HCT116 (cell line): ENCODE data around the gene NOL3. TPM values are rescaled to one million over a fixed set of nuclear protein-coding genes. Genes with fewer than 3 reads are reported as not detected.

ENCODE experiments used
- ATAC-seq: fragments of 200-7000 bp; cut with Tn5 transposase; 2 replicates; pipeline ENCODE4 v1.9.1; 2020; ENCODE audit warnings: mild to moderate bottlenecking, moderate library complexity
- BruUV-seq: library from RNA; stranded (reverse); fragments of 400-500 nt; replicated peaks from 2 replicates; lab custom pipeline; 2021; lab: Mats Ljungman, UMichigan
- CTCF ChIA-PET: fragments of 300-600 bp; sonication (Branson Sonifier 250); formaldehyde crosslinking; loops from one replicate; lab custom pipeline; 2021; ENCODE audit warnings: antibody characterized with exemption; lab: Charles Lee
- POLR2A ChIA-PET: fragments of 300-600, 350-600 bp; sonication (Branson Sonifier 250); formaldehyde crosslinking; loops from one replicate; lab custom pipeline; 2021; ENCODE audit warnings: antibody characterized with exemption; lab: Charles Lee
- RAD21 ChIA-PET, 2 experiments: fragments of 300-600 bp; sonication (Branson Sonifier 250); formaldehyde crosslinking; loops; one replicate each; lab custom pipeline; 2023; ENCODE audit warnings: low total read pairs in 2 of 2; ENCODE audit not compliant: uncharacterized antibody in 2 of 2, unreplicated experiment in 2 of 2, low non-redundant PET in 1 of 2; lab: Charles Lee
- DNase-seq: peaks from one replicate; pipeline ENCODE4 v3.0.0-alpha.2; 2010; ENCODE audit warnings: low read depth, low spot score
- H2AFZ ChIP-seq: fragments of 200-600 bp; shearing (Covaris generic), sonication (generic); 2 replicates; pipeline ENCODE4 v1.6.1; 2017; ENCODE audit warnings: low read depth, mixed run types, mixed read lengths, antibody characterized with exemption, low read length; ENCODE audit not compliant: poor library complexity, severe bottlenecking
- H3K27ac ChIP-seq: 2 replicates; pipeline ENCODE4 v1.5.1; 2012; ENCODE audit warnings: low read depth, low read length
- H3K27me3 ChIP-seq: fragments of 200-600 bp; sonication (generic); 2 replicates; pipeline ENCODE4 v1.6.1; 2016; ENCODE audit warnings: mixed run types, low read length, mixed read lengths; ENCODE audit not compliant: insufficient read depth
- H3K36me3 ChIP-seq, 2 experiments: fragments of 200-500 bp in 1 of 2; fragments of 200-600 bp in 1 of 2; sonication (Bioruptor generic) in 1 of 2; sonication (generic) in 1 of 2; 2 replicates each; pipeline versions ENCODE4 v1.5.1 to v1.6.1; 2014 to 2016; ENCODE audit warnings: low read length in 2 of 2, inconsistent platforms in 1 of 2, mixed read lengths in 1 of 2, mixed run types in 1 of 2; ENCODE audit not compliant: insufficient read depth in 2 of 2, control insufficient read depth in 1 of 2
- H3K4me1 ChIP-seq, 2 experiments: fragments of 200-600 bp in 1 of 2; sonication (generic) in 1 of 2; 2 replicates each; pipeline versions ENCODE4 v1.5.1 to v1.6.1; 2012 to 2017; ENCODE audit warnings: low read length in 2 of 2, inconsistent platforms in 1 of 2, mild to moderate bottlenecking in 1 of 2, mixed read lengths in 1 of 2, mixed run types in 1 of 2, moderate library complexity in 1 of 2; ENCODE audit not compliant: insufficient read depth in 2 of 2, control insufficient read depth in 1 of 2
- H3K4me2 ChIP-seq: fragments of 200-600 bp; sonication (generic); 2 replicates; pipeline ENCODE4 v1.6.1; 2017; ENCODE audit warnings: mixed run types, low read length, mixed read lengths
- H3K4me3 ChIP-seq, 2 experiments: fragments of 200-600 bp in 1 of 2; sonication (generic) in 1 of 2; replicated peaks in 1 of 2; 2 replicates each; pipeline ENCODE4 v1.5.1; 2011 to 2016; ENCODE audit warnings: low read length in 2 of 2, control low read depth in 1 of 2, low read depth in 1 of 2, mild to moderate bottlenecking in 1 of 2, mixed read lengths in 1 of 2, mixed run types in 1 of 2
- H3K79me2 ChIP-seq: fragments of 200-600 bp; sonication (generic); 2 replicates; pipeline ENCODE4 v1.6.1; 2017; ENCODE audit warnings: mild to moderate bottlenecking, mixed run types, low read length, moderate library complexity, mixed read lengths; ENCODE audit not compliant: insufficient read depth
- H3K9ac ChIP-seq: fragments of 200-600 bp; sonication (generic); 2 replicates; pipeline ENCODE4 v1.6.1; 2016; ENCODE audit warnings: low read length, mixed read lengths
- H3K9me2 ChIP-seq: fragments of 200-600 bp; sonication (generic), shearing (Covaris generic); 2 replicates; pipeline ENCODE4 v1.6.1; 2017; ENCODE audit warnings: mixed run types, mild to moderate bottlenecking, moderate library complexity; ENCODE audit not compliant: insufficient read depth
- H3K9me3 ChIP-seq, 2 experiments: fragments of 200-500 bp in 1 of 2; fragments of 200-600 bp in 1 of 2; sonication (Bioruptor generic) in 1 of 2; sonication (generic) in 1 of 2; 2 replicates each; pipeline ENCODE4 v1.6.1; 2014 to 2017; ENCODE audit warnings: low read length in 2 of 2, mixed read lengths in 2 of 2, inconsistent platforms in 1 of 2, low read depth in 1 of 2, mild to moderate bottlenecking in 1 of 2, mixed run types in 1 of 2, moderate library complexity in 1 of 2; ENCODE audit not compliant: control insufficient read depth in 1 of 2, insufficient read depth in 1 of 2
- H4K20me1 ChIP-seq: fragments of 200-600 bp; sonication (generic), shearing (Covaris generic); 2 replicates; pipeline ENCODE4 v1.6.1; 2017; ENCODE audit warnings: mixed run types, mild to moderate bottlenecking, moderate library complexity; ENCODE audit not compliant: insufficient read depth
- CBX3 ChIP-seq: IDR thresholded peaks from 2 replicates; pipeline ENCODE4 v1.6.1; 2012; ENCODE audit warnings: low read depth
- EGR1 ChIP-seq: IDR thresholded peaks from 2 replicates; pipeline ENCODE4 v1.6.1; 2012; ENCODE audit warnings: low read depth
- ELF1 ChIP-seq: IDR thresholded peaks from 2 replicates; pipeline ENCODE4 v1.6.1; 2012; ENCODE audit warnings: low read depth, borderline replicate concordance
- POLR2A ChIP-seq: IDR thresholded peaks from 2 replicates; pipeline ENCODE4 v1.7.0; 2011; ENCODE audit warnings: borderline replicate concordance; ENCODE audit not compliant: insufficient read depth, insufficient read length; ENCODE audit errors: extremely low read depth
- SIN3A ChIP-seq: IDR thresholded peaks from 2 replicates; pipeline ENCODE4 v1.6.1; 2012; ENCODE audit warnings: low read depth
- SRF ChIP-seq: IDR thresholded peaks from 2 replicates; pipeline ENCODE4 v1.6.1; 2012; ENCODE audit warnings: low read depth
- ZFX ChIP-seq: fragments of 450-650 bp; IDR thresholded peaks from 2 replicates; pipeline ENCODE4 v1.6.1; 2017
- ZNF274 ChIP-seq: fragments of 200-500 bp; sonication (Bioruptor generic); IDR thresholded peaks from 2 replicates; pipeline ENCODE4 v1.6.1; 2014; ENCODE audit warnings: mild to moderate bottlenecking, low read depth, low read length, inconsistent platforms
- intact Hi-C: fragments of 100-400 bp; cut with micrococcal nuclease; formaldehyde crosslinking; loops from 2 replicates; pipeline ENCODE4 v1.10.0; 2022
- total RNA-seq: library from RNA; stranded (reverse); gene quantifications from one replicate; pipeline ENCODE4 v1.2.1, GENCODE V29; 2021; ENCODE audit not compliant: unreplicated experiment
- TF ChIP-seq, protein P1 (sequence below): IDR thresholded peaks from 2 replicates; pipeline ENCODE4 v1.6.1; 2012
- TF ChIP-seq, protein P2 (sequence below): IDR thresholded peaks from 2 replicates; pipeline ENCODE4 v1.6.1; 2012
- TF ChIP-seq, protein P3 (sequence below), 3 experiments: fragments of 200-600 bp in 1 of 3; sonication (generic) in 1 of 3; IDR thresholded peaks in 2 of 3; conservative IDR thresholded peaks in 1 of 3; 2 replicates each; pipeline ENCODE4 v1.5.1; 2012 to 2017; ENCODE audit warnings: low read depth in 2 of 3, low read length in 2 of 3, antibody characterized with exemption in 1 of 3, borderline replicate concordance in 1 of 3, control low read depth in 1 of 3, mild to moderate bottlenecking in 1 of 3, mixed read lengths in 1 of 3, mixed run types in 1 of 3, moderate library complexity in 1 of 3; ENCODE audit not compliant: insufficient read depth in 1 of 3
- TF ChIP-seq, protein P4 (sequence below): IDR thresholded peaks from 2 replicates; pipeline ENCODE4 v1.6.1; 2012; ENCODE audit warnings: low read depth

Gene NOL3
- total RNA-seq, 1 experiment from 2014 or later: 54.0 TPM

DNA sequence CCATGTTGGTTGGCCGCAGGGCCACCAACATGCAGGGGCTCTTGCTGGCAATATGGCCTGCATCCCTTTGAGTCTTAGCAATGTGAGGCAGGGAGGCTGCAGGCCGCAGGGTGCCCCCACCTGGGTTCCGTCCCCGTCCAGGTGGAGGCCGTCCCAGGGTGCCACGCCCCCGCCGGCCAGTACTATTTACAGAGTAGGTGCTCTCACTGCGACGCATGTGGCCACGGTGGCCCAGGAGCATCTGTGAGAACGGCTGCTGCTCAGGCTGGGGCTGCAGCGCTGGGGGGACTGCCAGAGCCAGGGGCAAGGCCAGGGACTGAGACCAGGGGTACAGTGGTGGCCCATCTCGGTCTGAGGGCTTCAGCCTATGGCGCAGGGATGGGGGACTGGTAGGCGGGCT, 9.8 kb downstream of the NOL3 start:
- Histone ChIP-seq H2AFZ (no peak overlapping the region), H3K9me3 (no peaks in the 10 kb centered on the region), H3K27me3 (no peaks in the 10 kb centered on the region), H4K20me1 (no peaks in the 10 kb centered on the region), H3K27ac (peak overlapping the region; percentile 95; the same call in 1 of the 2 replicates), H3K4me2 (no peak overlapping the region), H3K79me2 (peaks cover 11% of the 10 kb centered on the region), H3K36me3 (0 out of 4 replicates have a peak, but pooled peaks cover 0 to 3% of the 10 kb centered on the region in 2 experiments), H3K9ac (no peak overlapping the region), H3K9me2 (no peaks in the 10 kb centered on the region), H3K4me1 (peaks cover 40 to 69% of the 10 kb centered on the region in 2 experiments), H3K4me3 (no peak overlapping the region)
- no TSS peak for BruUV-seq
- ChIA-PET CTCF (interaction anchor here (1.0 to 3.4 kb wide), 3 partner anchors 12 to 159 kb away, joined by 3 to 14 read pairs (median 3); partner anchors contain the start of genes E2F4 and ELMO3), POLR2A (no interaction called here), RAD21 (no interaction called here)
- no peak for ATAC-seq
- DNase-seq: no peak
- TF ChIP-seq, protein P1, sequence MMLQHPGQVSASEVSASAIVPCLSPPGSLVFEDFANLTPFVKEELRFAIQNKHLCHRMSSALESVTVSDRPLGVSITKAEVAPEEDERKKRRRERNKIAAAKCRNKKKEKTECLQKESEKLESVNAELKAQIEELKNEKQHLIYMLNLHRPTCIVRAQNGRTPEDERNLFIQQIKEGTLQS: no peak
- TF ChIP-seq, protein P2, sequence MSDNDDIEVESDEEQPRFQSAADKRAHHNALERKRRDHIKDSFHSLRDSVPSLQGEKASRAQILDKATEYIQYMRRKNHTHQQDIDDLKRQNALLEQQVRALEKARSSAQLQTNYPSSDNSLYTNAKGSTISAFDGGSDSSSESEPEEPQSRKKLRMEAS: no peak
- no peak for TF ChIP-seq SIN3A
- TF ChIP-seq, protein P3, sequence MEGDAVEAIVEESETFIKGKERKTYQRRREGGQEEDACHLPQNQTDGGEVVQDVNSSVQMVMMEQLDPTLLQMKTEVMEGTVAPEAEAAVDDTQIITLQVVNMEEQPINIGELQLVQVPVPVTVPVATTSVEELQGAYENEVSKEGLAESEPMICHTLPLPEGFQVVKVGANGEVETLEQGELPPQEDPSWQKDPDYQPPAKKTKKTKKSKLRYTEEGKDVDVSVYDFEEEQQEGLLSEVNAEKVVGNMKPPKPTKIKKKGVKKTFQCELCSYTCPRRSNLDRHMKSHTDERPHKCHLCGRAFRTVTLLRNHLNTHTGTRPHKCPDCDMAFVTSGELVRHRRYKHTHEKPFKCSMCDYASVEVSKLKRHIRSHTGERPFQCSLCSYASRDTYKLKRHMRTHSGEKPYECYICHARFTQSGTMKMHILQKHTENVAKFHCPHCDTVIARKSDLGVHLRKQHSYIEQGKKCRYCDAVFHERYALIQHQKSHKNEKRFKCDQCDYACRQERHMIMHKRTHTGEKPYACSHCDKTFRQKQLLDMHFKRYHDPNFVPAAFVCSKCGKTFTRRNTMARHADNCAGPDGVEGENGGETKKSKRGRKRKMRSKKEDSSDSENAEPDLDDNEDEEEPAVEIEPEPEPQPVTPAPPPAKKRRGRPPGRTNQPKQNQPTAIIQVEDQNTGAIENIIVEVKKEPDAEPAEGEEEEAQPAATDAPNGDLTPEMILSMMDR (IDR thresholded peaks at IDR 0.05 in 2 of 3, conservative IDR thresholded peaks at IDR 0.05 in 1 of 3; ENCODE audit: borderline replicate concordance in 1 of 3, insufficient read depth in 1 of 3, low read depth in 2 of 3, low read length in 2 of 3): no peak
- TF ChIP-seq CBX3: no peak
- TF ChIP-seq EGR1: no peak
- TF ChIP-seq, protein P4, sequence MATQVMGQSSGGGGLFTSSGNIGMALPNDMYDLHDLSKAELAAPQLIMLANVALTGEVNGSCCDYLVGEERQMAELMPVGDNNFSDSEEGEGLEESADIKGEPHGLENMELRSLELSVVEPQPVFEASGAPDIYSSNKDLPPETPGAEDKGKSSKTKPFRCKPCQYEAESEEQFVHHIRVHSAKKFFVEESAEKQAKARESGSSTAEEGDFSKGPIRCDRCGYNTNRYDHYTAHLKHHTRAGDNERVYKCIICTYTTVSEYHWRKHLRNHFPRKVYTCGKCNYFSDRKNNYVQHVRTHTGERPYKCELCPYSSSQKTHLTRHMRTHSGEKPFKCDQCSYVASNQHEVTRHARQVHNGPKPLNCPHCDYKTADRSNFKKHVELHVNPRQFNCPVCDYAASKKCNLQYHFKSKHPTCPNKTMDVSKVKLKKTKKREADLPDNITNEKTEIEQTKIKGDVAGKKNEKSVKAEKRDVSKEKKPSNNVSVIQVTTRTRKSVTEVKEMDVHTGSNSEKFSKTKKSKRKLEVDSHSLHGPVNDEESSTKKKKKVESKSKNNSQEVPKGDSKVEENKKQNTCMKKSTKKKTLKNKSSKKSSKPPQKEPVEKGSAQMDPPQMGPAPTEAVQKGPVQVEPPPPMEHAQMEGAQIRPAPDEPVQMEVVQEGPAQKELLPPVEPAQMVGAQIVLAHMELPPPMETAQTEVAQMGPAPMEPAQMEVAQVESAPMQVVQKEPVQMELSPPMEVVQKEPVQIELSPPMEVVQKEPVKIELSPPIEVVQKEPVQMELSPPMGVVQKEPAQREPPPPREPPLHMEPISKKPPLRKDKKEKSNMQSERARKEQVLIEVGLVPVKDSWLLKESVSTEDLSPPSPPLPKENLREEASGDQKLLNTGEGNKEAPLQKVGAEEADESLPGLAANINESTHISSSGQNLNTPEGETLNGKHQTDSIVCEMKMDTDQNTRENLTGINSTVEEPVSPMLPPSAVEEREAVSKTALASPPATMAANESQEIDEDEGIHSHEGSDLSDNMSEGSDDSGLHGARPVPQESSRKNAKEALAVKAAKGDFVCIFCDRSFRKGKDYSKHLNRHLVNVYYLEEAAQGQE: no peak
- no peak for TF ChIP-seq ELF1
- TF ChIP-seq ZNF274: no peak
- no peak for TF ChIP-seq POLR2A
- no peak for TF ChIP-seq SRF
- no peak for TF ChIP-seq ZFX
- intact Hi-C loops: no loop called here
